WTC11 (cell line): ENCODE measurements around the gene ANP32E.

Source experiments
- CTCF ChIP-seq: fragments of 200-600 bp; IDR thresholded peaks from 2 replicates; pipeline ENCODE4 v1.8.0; 2022; ENCODE audit warnings: antibody characterized with exemption
- ESRRA ChIP-seq: sonication (generic); formaldehyde crosslinking; IDR thresholded peaks from 2 replicates; pipeline ENCODE4 v1.8.1; 2022; ENCODE audit warnings: mild to moderate bottlenecking, missing genetic modification reagents, borderline replicate concordance
- MAX ChIP-seq: sonication (generic); formaldehyde crosslinking; IDR thresholded peaks from 2 replicates; pipeline ENCODE4 v1.8.0; 2022; ENCODE audit warnings: mild to moderate bottlenecking, missing genetic modification reagents
- TF ChIP-seq, protein P1 (sequence below): sonication (generic); formaldehyde crosslinking; conservative IDR thresholded peaks from 2 replicates; pipeline ENCODE4 v1.8.1; 2022; ENCODE audit warnings: mild to moderate bottlenecking, missing genetic modification reagents
- TF ChIP-seq, protein P2 (sequence below): sonication (generic); formaldehyde crosslinking; IDR thresholded peaks from 2 replicates; pipeline ENCODE4 v1.8.1; 2022; ENCODE audit warnings: mild to moderate bottlenecking, moderate library complexity, missing genetic modification reagents

DNA sequence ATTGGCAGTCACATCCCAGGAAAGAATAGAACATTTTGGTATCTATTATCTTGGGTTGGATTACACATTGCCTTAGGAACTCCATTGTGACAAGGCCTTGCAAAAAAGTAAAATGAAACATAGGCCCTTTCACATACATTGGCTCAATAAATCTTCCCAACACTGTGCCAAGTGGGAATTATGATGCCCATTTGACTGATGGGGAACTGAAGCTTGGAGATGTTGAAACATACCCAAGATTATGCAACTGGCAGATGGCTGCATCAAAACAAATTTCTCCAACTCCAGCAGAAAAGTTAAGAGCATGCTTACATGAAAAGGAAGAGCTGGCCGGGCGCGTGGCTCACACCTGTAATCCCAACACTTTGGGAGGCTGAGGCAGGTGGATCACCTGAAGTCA lies 59.3 kb downstream of the ANP32E start:
- TF ChIP-seq CTCF = no peak
- TF ChIP-seq, protein P1, sequence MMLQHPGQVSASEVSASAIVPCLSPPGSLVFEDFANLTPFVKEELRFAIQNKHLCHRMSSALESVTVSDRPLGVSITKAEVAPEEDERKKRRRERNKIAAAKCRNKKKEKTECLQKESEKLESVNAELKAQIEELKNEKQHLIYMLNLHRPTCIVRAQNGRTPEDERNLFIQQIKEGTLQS = no peak
- TF ChIP-seq ESRRA (CRISPR knock-in tag) = no peak
- TF ChIP-seq MAX (CRISPR knock-in tag) = no peak
- TF ChIP-seq, protein P2, sequence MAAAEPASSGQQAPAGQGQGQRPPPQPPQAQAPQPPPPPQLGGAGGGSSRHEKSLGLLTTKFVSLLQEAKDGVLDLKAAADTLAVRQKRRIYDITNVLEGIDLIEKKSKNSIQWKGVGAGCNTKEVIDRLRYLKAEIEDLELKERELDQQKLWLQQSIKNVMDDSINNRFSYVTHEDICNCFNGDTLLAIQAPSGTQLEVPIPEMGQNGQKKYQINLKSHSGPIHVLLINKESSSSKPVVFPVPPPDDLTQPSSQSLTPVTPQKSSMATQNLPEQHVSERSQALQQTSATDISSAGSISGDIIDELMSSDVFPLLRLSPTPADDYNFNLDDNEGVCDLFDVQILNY (CRISPR knock-in tag) = no peak
